Neural progenitor cell (in vitro differentiated cells): ENCODE measurements around the gene BIRC3. TPM values are rescaled to one million over a fixed set of nuclear protein-coding genes. Genes with fewer than 3 reads are reported as not detected.

ENCODE experiments used
- DNase-seq: peaks from one replicate; pipeline ENCODE4 v3.0.0-alpha.2; 2016; ENCODE audit warnings: low spot score
- H2AFZ ChIP-seq: fragments of 200-600 bp; sonication (generic); replicated peaks from 2 replicates; pipeline ENCODE4 v1.6.1; 2016; ENCODE audit warnings: antibody characterized with exemption
- H3F3A ChIP-seq: fragments of 200-600 bp; sonication (generic); 2 replicates; pipeline ENCODE4 v1.6.1; 2016; ENCODE audit warnings: antibody characterized with exemption, low read depth
- H3K27ac ChIP-seq: fragments of 200-600 bp; sonication (generic); 2 replicates; pipeline ENCODE4 v1.5.1; 2016; ENCODE audit warnings: mild to moderate bottlenecking
- H3K27me3 ChIP-seq: fragments of 200-600 bp; sonication (generic); 2 replicates; pipeline ENCODE4 v1.6.1; 2016; ENCODE audit warnings: mild to moderate bottlenecking, moderate library complexity
- H3K36me3 ChIP-seq: fragments of 200-600 bp; sonication (generic); 2 replicates; pipeline ENCODE4 v1.5.1; 2016
- H3K4me1 ChIP-seq: fragments of 200-600 bp; sonication (generic); 2 replicates; pipeline ENCODE4 v1.6.1; 2016; ENCODE audit warnings: mixed run types
- H3K4me2 ChIP-seq: fragments of 200-600 bp; sonication (generic); 2 replicates; pipeline ENCODE4 v1.6.1; 2016
- H3K4me3 ChIP-seq: fragments of 200-600 bp; sonication (generic); 2 replicates; pipeline ENCODE4 v1.5.1; 2016
- H3K79me2 ChIP-seq: fragments of 200-600 bp; sonication (generic); 2 replicates; pipeline ENCODE4 v1.6.1; 2016; ENCODE audit warnings: low read depth
- H3K9ac ChIP-seq: fragments of 200-600 bp; sonication (generic); 2 replicates; pipeline ENCODE4 v1.6.1; 2016
- H3K9me3 ChIP-seq: fragments of 200-600 bp; sonication (generic); 2 replicates; pipeline ENCODE4 v1.5.1; 2016; ENCODE audit warnings: low read depth
- H4K20me1 ChIP-seq: fragments of 200-600 bp; sonication (generic); 2 replicates; pipeline ENCODE4 v1.6.1; 2016; ENCODE audit warnings: low read depth
- H3K27ac Mint-ChIP-seq: 3 replicates; pipeline ENCODE4 v1.8.0; 2021; ENCODE audit warnings: mixed read lengths
- H3K27me3 Mint-ChIP-seq: 2 replicates; pipeline ENCODE4 v1.8.0; 2022; ENCODE audit warnings: low read depth, mild to moderate bottlenecking, inconsistent platforms, moderate library complexity, mixed read lengths; ENCODE audit not compliant: insufficient read depth
- H3K36me3 Mint-ChIP-seq: 3 replicates; pipeline ENCODE4 v1.8.0; 2021; ENCODE audit warnings: mixed read lengths
- H3K4me1 Mint-ChIP-seq: 3 replicates; pipeline ENCODE4 v1.8.0; 2021; ENCODE audit warnings: mixed read lengths
- H3K4me3 Mint-ChIP-seq: 3 replicates; pipeline ENCODE4 v1.8.0; 2021; ENCODE audit warnings: mild to moderate bottlenecking, moderate library complexity, mixed read lengths
- H3K9me3 Mint-ChIP-seq: 3 replicates; pipeline ENCODE4 v1.8.0; 2020; ENCODE audit warnings: mixed read lengths
- EZH2 ChIP-seq: fragments of 200-600 bp; sonication (generic); IDR thresholded peaks from 2 replicates; pipeline ENCODE4 v1.6.1; 2017; ENCODE audit warnings: antibody characterized with exemption, mild to moderate bottlenecking, moderate library complexity
- EZH2phosphoT487 ChIP-seq: fragments of 200-600 bp; sonication (generic); IDR thresholded peaks from 2 replicates; pipeline ENCODE4 v1.6.1; 2017; ENCODE audit warnings: antibody characterized with exemption
- total RNA-seq: library from RNA; depleted of rRNA; stranded (reverse); fragments of >200 nt; gene quantifications from 2 replicates; pipeline ENCODE4 v1.2.3, GENCODE V29; 2015; ENCODE audit warnings: low replicate concordance
- TF ChIP-seq, protein P1 (sequence below): fragments of 200-600 bp; sonication (generic); IDR thresholded peaks from 2 replicates; pipeline ENCODE4 v1.5.1; 2017; ENCODE audit warnings: antibody characterized with exemption, mild to moderate bottlenecking

The BIRC3 gene
- total RNA-seq, 1 donor from 2014 or later = not detected

DNA sequence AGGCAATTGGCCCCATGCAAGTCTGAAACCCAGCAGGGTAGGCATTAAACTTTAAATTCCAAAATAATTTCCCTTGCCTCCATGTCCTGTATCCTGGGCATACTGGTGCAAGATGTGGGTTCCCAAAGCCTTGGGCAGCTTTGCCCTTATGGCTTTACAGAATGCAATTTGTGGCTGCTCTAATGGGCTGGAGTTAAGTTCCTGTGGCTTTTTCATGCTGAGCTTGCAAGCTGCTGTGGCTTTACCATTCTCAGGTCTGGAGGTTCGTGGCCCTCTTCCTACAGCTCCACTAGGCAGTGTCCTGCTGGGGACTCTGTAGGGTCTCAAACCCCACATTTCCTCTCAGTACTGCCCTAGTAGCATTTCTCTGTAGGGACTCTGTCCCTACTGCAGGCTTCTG is 15.0 kb upstream of the BIRC3 start:
- Mint-ChIP-seq H3K9me3 (peaks cover 6% of the 10 kb centered on the region), H3K27ac (no peak overlapping the region), H3K36me3 (no peaks in the 10 kb centered on the region), H3K27me3 (peaks cover 2% of the 10 kb centered on the region), H3K4me3 (no peak overlapping the region), H3K4me1 (peaks cover under 1% of the 10 kb centered on the region)
- no peaks in the 10 kb centered on the region for H3K79me2 ChIP-seq
- no peak overlapping the region for H3K27ac ChIP-seq
- no peaks in the 10 kb centered on the region for H3K9me3 ChIP-seq
- H3K27me3 ChIP-seq = no peaks in the 10 kb centered on the region
- H3F3A ChIP-seq = no peaks in the 10 kb centered on the region
- no peak overlapping the region for H2AFZ ChIP-seq
- H3K4me2 ChIP-seq = no peak overlapping the region
- H3K9ac ChIP-seq = no peak overlapping the region
- no peak overlapping the region for H3K4me3 ChIP-seq
- TF ChIP-seq EZH2phosphoT487 (no peak), EZH2 (no peak)
- TF ChIP-seq, protein P1, sequence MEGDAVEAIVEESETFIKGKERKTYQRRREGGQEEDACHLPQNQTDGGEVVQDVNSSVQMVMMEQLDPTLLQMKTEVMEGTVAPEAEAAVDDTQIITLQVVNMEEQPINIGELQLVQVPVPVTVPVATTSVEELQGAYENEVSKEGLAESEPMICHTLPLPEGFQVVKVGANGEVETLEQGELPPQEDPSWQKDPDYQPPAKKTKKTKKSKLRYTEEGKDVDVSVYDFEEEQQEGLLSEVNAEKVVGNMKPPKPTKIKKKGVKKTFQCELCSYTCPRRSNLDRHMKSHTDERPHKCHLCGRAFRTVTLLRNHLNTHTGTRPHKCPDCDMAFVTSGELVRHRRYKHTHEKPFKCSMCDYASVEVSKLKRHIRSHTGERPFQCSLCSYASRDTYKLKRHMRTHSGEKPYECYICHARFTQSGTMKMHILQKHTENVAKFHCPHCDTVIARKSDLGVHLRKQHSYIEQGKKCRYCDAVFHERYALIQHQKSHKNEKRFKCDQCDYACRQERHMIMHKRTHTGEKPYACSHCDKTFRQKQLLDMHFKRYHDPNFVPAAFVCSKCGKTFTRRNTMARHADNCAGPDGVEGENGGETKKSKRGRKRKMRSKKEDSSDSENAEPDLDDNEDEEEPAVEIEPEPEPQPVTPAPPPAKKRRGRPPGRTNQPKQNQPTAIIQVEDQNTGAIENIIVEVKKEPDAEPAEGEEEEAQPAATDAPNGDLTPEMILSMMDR = no peak
- H4K20me1 ChIP-seq = no peaks in the 10 kb centered on the region
- no peak for DNase-seq
- H3K36me3 ChIP-seq = no peaks in the 10 kb centered on the region
- no peaks in the 10 kb centered on the region for H3K4me1 ChIP-seq

DNA sequence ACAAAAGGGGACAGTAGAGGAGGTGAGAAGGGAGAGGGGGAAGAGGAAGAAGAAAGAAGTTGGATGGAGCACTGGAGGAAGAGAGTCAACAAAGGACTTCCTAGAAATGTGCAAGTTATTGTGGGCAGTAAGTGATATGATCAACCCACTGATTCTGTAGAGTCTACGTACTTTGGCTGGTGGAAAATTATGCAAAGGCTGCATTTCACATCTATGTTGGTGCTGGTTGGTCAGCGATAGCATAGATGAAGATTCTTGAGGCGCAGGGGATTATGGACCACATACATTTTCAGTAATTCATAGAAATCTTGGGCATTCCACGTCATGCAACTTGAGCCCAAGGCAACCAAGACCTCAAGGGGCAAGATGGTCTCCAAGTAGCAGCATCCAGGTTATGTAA is 12.6 kb upstream of the BIRC3 start:
- Histone ChIP-seq H4K20me1 (no peaks in the 10 kb centered on the region), H3K4me3 (no peak overlapping the region), H3K36me3 (no peaks in the 10 kb centered on the region), H2AFZ (no peak overlapping the region), H3K79me2 (no peaks in the 10 kb centered on the region), H3K9me3 (no peaks in the 10 kb centered on the region), H3K4me1 (no peaks in the 10 kb centered on the region), H3K27me3 (no peaks in the 10 kb centered on the region), H3K9ac (no peak overlapping the region), H3F3A (no peaks in the 10 kb centered on the region), H3K4me2 (no peak overlapping the region), H3K27ac (no peak overlapping the region)
- Mint-ChIP-seq H3K4me1 (peaks cover 2% of the 10 kb centered on the region), H3K36me3 (peaks cover 2% of the 10 kb centered on the region), H3K27me3 (peaks cover 2% of the 10 kb centered on the region), H3K4me3 (no peak overlapping the region), H3K9me3 (peaks cover 7% of the 10 kb centered on the region), H3K27ac (no peak overlapping the region)
- DNase-seq = no peak
- TF ChIP-seq, protein P1 = no peak
- TF ChIP-seq EZH2phosphoT487 (no peak), EZH2 (no peak)

DNA sequence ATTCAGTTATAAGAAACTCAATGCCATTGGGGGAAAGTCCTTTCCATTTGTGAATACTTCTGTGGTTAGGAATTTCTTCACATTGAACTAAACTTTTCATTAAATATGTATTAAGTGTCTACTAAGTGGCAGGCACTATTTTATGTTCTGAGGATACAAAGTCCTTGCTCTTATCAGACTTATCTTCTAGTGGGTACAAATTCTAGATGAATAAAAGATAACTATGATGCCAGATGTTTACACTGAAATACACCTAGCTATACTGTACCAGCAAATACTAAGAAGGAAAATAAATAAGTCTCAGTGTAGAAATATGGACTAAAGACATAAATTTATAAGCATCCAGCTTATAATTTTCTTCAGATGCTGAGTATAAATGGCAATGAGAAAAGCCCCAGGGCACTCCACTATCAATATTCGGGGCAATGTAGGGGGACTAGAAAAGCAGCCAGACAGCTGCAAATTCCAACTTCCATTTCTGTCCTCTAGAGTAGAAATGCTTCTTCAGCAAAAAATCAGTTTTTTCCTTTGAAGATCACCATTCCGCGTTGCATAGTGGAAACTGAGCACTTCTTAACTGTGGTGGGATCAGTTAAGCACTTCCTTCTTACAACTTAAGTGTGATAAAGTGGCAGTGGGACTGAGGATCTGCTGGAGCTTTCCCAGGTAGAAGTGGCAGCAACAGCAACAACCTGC is 11.8 kb upstream of the BIRC3 start:
- Mint-ChIP-seq H3K4me3 (no peak overlapping the region), H3K9me3 (peaks cover 10% of the 10 kb centered on the region), H3K36me3 (peaks cover 2% of the 10 kb centered on the region), H3K27ac (peak overlapping the region; percentile 48), H3K27me3 (no peaks in the 10 kb centered on the region), H3K4me1 (peaks cover 2% of the 10 kb centered on the region)
- Histone ChIP-seq H4K20me1 (no peaks in the 10 kb centered on the region), H3K9me3 (no peaks in the 10 kb centered on the region), H3K36me3 (no peaks in the 10 kb centered on the region), H3K79me2 (no peaks in the 10 kb centered on the region), H3K4me2 (no peak overlapping the region), H3K4me1 (no peaks in the 10 kb centered on the region), H2AFZ (peak overlapping the region; percentile 17), H3K4me3 (no peak overlapping the region), H3K27ac (no peak overlapping the region), H3K27me3 (no peaks in the 10 kb centered on the region), H3F3A (no peaks in the 10 kb centered on the region), H3K9ac (no peak overlapping the region)
- DNase-seq = no peak
- no peak for TF ChIP-seq EZH2
- TF ChIP-seq EZH2phosphoT487 = no peak
- TF ChIP-seq, protein P1 = no peak
